Caco-2 (cell line): Measurements from ENCODE around the gene LDLRAD4. TPM values are rescaled to one million over a fixed set of nuclear protein-coding genes. Genes with fewer than 3 reads are reported as not detected.

Experiments
- BruUV-seq: library from RNA; stranded (reverse); fragments of 400-500 nt; replicated peaks from 2 replicates; lab custom pipeline; 2021; lab: Mats Ljungman, UMichigan
- CTCF ChIA-PET: fragments of 300-600 bp; sonication (Branson Sonifier 250); formaldehyde crosslinking; loops from one replicate; lab custom pipeline; 2022; ENCODE audit warnings: antibody characterized with exemption; lab: Charles Lee
- POLR2A ChIA-PET: fragments of 300-600 bp; sonication (Branson Sonifier 250); formaldehyde crosslinking; loops from one replicate; lab custom pipeline; 2022; ENCODE audit warnings: antibody characterized with exemption; lab: Charles Lee
- DNase-seq, 2 experiments: peaks; one replicate each; pipeline versions ENCODE4 v3.0.0 to v3.0.0-alpha.2; 2020 to 2022
- H3K27me3 ChIP-seq: replicated peaks from 2 replicates; pipeline ENCODE4 v1.6.0; 2011; ENCODE audit warnings: low read length; ENCODE audit not compliant: control insufficient read depth, insufficient read depth
- H3K36me3 ChIP-seq: 2 replicates; pipeline ENCODE4 v1.5.1; 2011; ENCODE audit warnings: low read length; ENCODE audit not compliant: control insufficient read depth, insufficient read depth
- H3K4me1 ChIP-seq: fragments of 250-450 bp; sonication (Bioruptor Pico); 2 replicates; pipeline ENCODE4 v1.5.1; 2020; ENCODE audit warnings: mild to moderate bottlenecking
- H3K4me3 ChIP-seq: 2 replicates; pipeline ENCODE4 v1.5.1; 2011; ENCODE audit warnings: low read depth, mild to moderate bottlenecking, control low read depth, low read length
- H3K9me3 ChIP-seq: fragments of 250-450 bp; sonication (Bioruptor Pico); 2 replicates; pipeline ENCODE4 v1.5.1; 2020; ENCODE audit warnings: mild to moderate bottlenecking, moderate library complexity
- H3K27ac Mint-ChIP-seq: one replicate; pipeline ENCODE4 v1.8.0; 2022; ENCODE audit warnings: mixed read lengths; ENCODE audit not compliant: unreplicated experiment
- H3K27me3 Mint-ChIP-seq: one replicate; pipeline ENCODE4 v1.8.0; 2022; ENCODE audit warnings: mixed read lengths; ENCODE audit not compliant: insufficient read depth, unreplicated experiment
- H3K36me3 Mint-ChIP-seq: one replicate; pipeline ENCODE4 v1.8.0; 2022; ENCODE audit warnings: mild to moderate bottlenecking, mixed read lengths; ENCODE audit not compliant: insufficient read depth, unreplicated experiment
- H3K4me1 Mint-ChIP-seq: one replicate; pipeline ENCODE4 v1.8.0; 2022; ENCODE audit warnings: low read depth, mixed read lengths; ENCODE audit not compliant: unreplicated experiment
- H3K4me3 Mint-ChIP-seq: one replicate; pipeline ENCODE4 v1.8.0; 2022; ENCODE audit warnings: mild to moderate bottlenecking, moderate library complexity, mixed read lengths; ENCODE audit not compliant: unreplicated experiment
- H3K9me3 Mint-ChIP-seq: one replicate; pipeline ENCODE4 v1.8.0; 2022; ENCODE audit warnings: mixed read lengths; ENCODE audit not compliant: unreplicated experiment
- CTCF ChIP-seq, 2 experiments: fragments of 200-600 bp in 1 of 2; IDR thresholded peaks; 1 replicate in 1 of 2; 2 replicates in 1 of 2; pipeline versions ENCODE4 v1.5.1 to v1.8.0; 2011 to 2022; ENCODE audit warnings: antibody characterized with exemption in 1 of 2, control low read depth in 1 of 2, inconsistent platforms in 1 of 2, low read depth in 1 of 2, low read length in 1 of 2, mild to moderate bottlenecking in 1 of 2, moderate library complexity in 1 of 2; ENCODE audit not compliant: insufficient read depth in 1 of 2, severe bottlenecking in 1 of 2, unreplicated experiment in 1 of 2
- intact Hi-C: fragments of 100-400 bp; cut with micrococcal nuclease; formaldehyde crosslinking; loops from one replicate; pipeline ENCODE4 v1.10.0; 2022; ENCODE audit not compliant: unreplicated experiment
- total RNA-seq: library from RNA; stranded (reverse); gene quantifications from 2 replicates; pipeline ENCODE4 v1.2.3, GENCODE V29; 2022

LDLRAD4 gene
- total RNA-seq, 1 experiment from 2014 or later, result 1.2 TPM

- no peaks in the 10 kb centered on the region for H3K27me3 ChIP-seq
- POLR2A ChIA-PET, result no interaction called here
- Mint-ChIP-seq H3K9me3 (peaks cover under 1% of the 10 kb centered on the region), H3K4me3 (no peak overlapping the region), H3K27ac (no peak overlapping the region), H3K36me3 (no peaks in the 10 kb centered on the region), H3K27me3 (no peaks in the 10 kb centered on the region), H3K4me1 (no peaks in the 10 kb centered on the region)
- H3K36me3 ChIP-seq, result no peaks in the 10 kb centered on the region
- no peaks in the 10 kb centered on the region for H3K9me3 ChIP-seq
- intact Hi-C loops, result no loop called here
- BruUV-seq, result no TSS peak
- no peak overlapping the region for H3K4me3 ChIP-seq
- no peak for DNase-seq
- TF ChIP-seq CTCF (IDR thresholded peaks at IDR 0.05; ENCODE audit: insufficient read depth in 1 of 2, low read depth in 1 of 2, low read length in 1 of 2, severe bottlenecking in 1 of 2, unreplicated experiment in 1 of 2), result no peak
- CTCF ChIA-PET, result no interaction called here
- no peaks in the 10 kb centered on the region for H3K4me1 ChIP-seq
These were observed 428.1 kb downstream of the LDLRAD4 start for GRCh38 chr18:13646633-13647032.

- no peak for TF ChIP-seq CTCF (IDR thresholded peaks at IDR 0.05; ENCODE audit: insufficient read depth in 1 of 2, low read depth in 1 of 2, low read length in 1 of 2, severe bottlenecking in 1 of 2, unreplicated experiment in 1 of 2)
- no peak overlapping the region for H3K4me3 Mint-ChIP-seq
- no peaks in the 10 kb centered on the region for H3K4me1 Mint-ChIP-seq
- H3K9me3 ChIP-seq, result no peaks in the 10 kb centered on the region
- no peaks in the 10 kb centered on the region for H3K27me3 Mint-ChIP-seq
- DNase-seq, result no peak
- no peaks in the 10 kb centered on the region for H3K4me1 ChIP-seq
- ChIA-PET POLR2A (no interaction called here), CTCF (no interaction called here)
- H3K27ac Mint-ChIP-seq, result no peak overlapping the region
- H3K9me3 Mint-ChIP-seq, result no peaks in the 10 kb centered on the region
- no peaks in the 10 kb centered on the region for H3K27me3 ChIP-seq
- no peak overlapping the region for H3K4me3 ChIP-seq
- no peaks in the 10 kb centered on the region for H3K36me3 ChIP-seq
- no TSS peak for BruUV-seq
- intact Hi-C loops, result no loop called here
- H3K36me3 Mint-ChIP-seq, result no peaks in the 10 kb centered on the region
These were observed 429.2 kb downstream of the LDLRAD4 start for GRCh38 chr18:13647761-13648160.

GRCh38 chr18:13649397-13650390, 431.1 kb downstream of the LDLRAD4 start:
- Histone ChIP-seq H3K36me3 (no peaks in the 10 kb centered on the region), H3K9me3 (no peaks in the 10 kb centered on the region), H3K27me3 (no peaks in the 10 kb centered on the region), H3K4me1 (no peaks in the 10 kb centered on the region), H3K4me3 (no peak overlapping the region)
- no peak for TF ChIP-seq CTCF (IDR thresholded peaks at IDR 0.05; ENCODE audit: insufficient read depth in 1 of 2, low read depth in 1 of 2, low read length in 1 of 2, severe bottlenecking in 1 of 2, unreplicated experiment in 1 of 2)
- H3K4me3 Mint-ChIP-seq, result no peak overlapping the region
- H3K27me3 Mint-ChIP-seq, result no peaks in the 10 kb centered on the region
- POLR2A ChIA-PET, result no interaction called here
- no peak for DNase-seq
- no TSS peak for BruUV-seq
- H3K4me1 Mint-ChIP-seq, result no peaks in the 10 kb centered on the region
- no peaks in the 10 kb centered on the region for H3K36me3 Mint-ChIP-seq
- H3K9me3 Mint-ChIP-seq, result no peaks in the 10 kb centered on the region
- intact Hi-C loops, result no loop called here
- CTCF ChIA-PET, result no interaction called here
- no peak overlapping the region for H3K27ac Mint-ChIP-seq
